H9 (cell line): ENCODE measurements around the gene ATP1A4. TPM values are rescaled to one million over a fixed set of nuclear protein-coding genes. Genes with fewer than 3 reads are reported as not detected.

Experiments used
- DNase-seq: peaks from one replicate; pipeline ENCODE4 v3.0.0-alpha.2; 2017
- H2AFZ ChIP-seq: one replicate; pipeline ENCODE4 v1.6.1; 2013; ENCODE audit warnings: mild to moderate bottlenecking, low read length, control low read depth, moderate library complexity
- H2AK5ac ChIP-seq: 2 replicates; pipeline ENCODE4 v1.6.1; 2013; ENCODE audit warnings: low read length, control low read depth, mixed read lengths; ENCODE audit not compliant: insufficient read length
- H2BK120ac ChIP-seq: one replicate; pipeline ENCODE4 v1.6.1; 2013; ENCODE audit warnings: low read depth, mild to moderate bottlenecking, low read length, control low read depth, inconsistent platforms; ENCODE audit not compliant: poor library complexity, severe bottlenecking
- H2BK12ac ChIP-seq: 2 replicates; pipeline ENCODE4 v1.6.1; 2013; ENCODE audit warnings: low read length, control low read depth, mixed read lengths, low read depth; ENCODE audit not compliant: insufficient read length
- H2BK15ac ChIP-seq: 2 replicates; pipeline ENCODE4 v1.6.1; 2013; ENCODE audit warnings: low read depth, low read length, control low read depth
- H2BK20ac ChIP-seq: one replicate; pipeline ENCODE4 v1.6.1; 2013; ENCODE audit warnings: low read depth, mild to moderate bottlenecking, low read length, control low read depth, inconsistent platforms; ENCODE audit not compliant: poor library complexity, severe bottlenecking
- H2BK5ac ChIP-seq: 2 replicates; pipeline ENCODE4 v1.6.1; 2013; ENCODE audit warnings: low read length, control low read depth, mixed read lengths; ENCODE audit not compliant: insufficient read length
- H3K14ac ChIP-seq: 2 replicates; pipeline ENCODE4 v1.6.1; 2013; ENCODE audit warnings: low read length, control low read depth; ENCODE audit not compliant: insufficient read depth
- H3K18ac ChIP-seq: 2 replicates; pipeline ENCODE4 v1.6.1; 2013; ENCODE audit warnings: low read depth, mild to moderate bottlenecking, mixed read lengths, low read length, control low read depth; ENCODE audit not compliant: insufficient read length
- H3K23ac ChIP-seq: 2 replicates; pipeline ENCODE4 v1.6.1; 2013; ENCODE audit warnings: low read length, control low read depth, mixed read lengths, low read depth; ENCODE audit not compliant: insufficient read length
- H3K23me2 ChIP-seq: 2 replicates; pipeline ENCODE4 v1.6.1; 2013; ENCODE audit warnings: low read depth, mild to moderate bottlenecking, mixed read lengths, low read length, control low read depth; ENCODE audit not compliant: insufficient read length, poor library complexity, severe bottlenecking
- H3K27ac ChIP-seq: 2 replicates; pipeline ENCODE4 v1.5.1; 2013; ENCODE audit warnings: low read length, control low read depth, mixed read lengths, low read depth; ENCODE audit not compliant: insufficient read length
- H3K27me3 ChIP-seq: 2 replicates; pipeline ENCODE4 v1.6.1; 2013; ENCODE audit warnings: low read length, control low read depth, inconsistent platforms; ENCODE audit not compliant: insufficient read depth
- H3K4ac ChIP-seq: 2 replicates; pipeline ENCODE4 v1.6.1; 2013; ENCODE audit warnings: low read depth, mild to moderate bottlenecking, control low read depth, inconsistent platforms, low read length, moderate library complexity
- H3K4me1 ChIP-seq: 2 replicates; pipeline ENCODE4 v1.6.1; 2013; ENCODE audit warnings: low read length, control low read depth, inconsistent platforms; ENCODE audit not compliant: insufficient read depth
- H3K4me2 ChIP-seq: 2 replicates; pipeline ENCODE4 v1.6.1; 2013; ENCODE audit warnings: low read length, control low read depth, mixed read lengths; ENCODE audit not compliant: insufficient read length, insufficient read depth
- H3K56ac ChIP-seq: 2 replicates; pipeline ENCODE4 v1.6.1; 2013; ENCODE audit warnings: low read depth, mild to moderate bottlenecking, mixed read lengths, low read length, control low read depth; ENCODE audit not compliant: insufficient read length
- H3K79me1 ChIP-seq: 2 replicates; pipeline ENCODE4 v1.6.1; 2013; ENCODE audit warnings: low read depth, mild to moderate bottlenecking, moderate library complexity, low read length, control low read depth, inconsistent platforms; ENCODE audit not compliant: insufficient read depth, poor library complexity, severe bottlenecking
- H3K79me2 ChIP-seq: 2 replicates; pipeline ENCODE4 v1.6.1; 2013; ENCODE audit warnings: low read length, control low read depth, inconsistent platforms; ENCODE audit not compliant: insufficient read depth
- H3K9ac ChIP-seq: 2 replicates; pipeline ENCODE4 v1.6.1; 2013; ENCODE audit warnings: low read length, control low read depth, mixed read lengths; ENCODE audit not compliant: insufficient read length; ENCODE audit errors: extremely low read depth
- H3K9me3 ChIP-seq: one replicate; pipeline ENCODE4 v1.6.1; 2013; ENCODE audit warnings: low read depth, low read length, inconsistent platforms; ENCODE audit not compliant: control insufficient read depth
- H3T11ph ChIP-seq: one replicate; pipeline ENCODE4 v1.6.1; 2013; ENCODE audit warnings: mild to moderate bottlenecking, low read length, control low read depth, inconsistent platforms
- H4K20me1 ChIP-seq: one replicate; pipeline ENCODE4 v1.6.1; 2013; ENCODE audit not compliant: control insufficient read depth, insufficient read length, insufficient read depth
- H4K5ac ChIP-seq: 2 replicates; pipeline ENCODE4 v1.6.1; 2013; ENCODE audit warnings: low read depth, mild to moderate bottlenecking, mixed read lengths, low read length, control low read depth; ENCODE audit not compliant: insufficient read length
- H4K8ac ChIP-seq: replicated peaks from 2 replicates; pipeline ENCODE4 v1.6.1; 2013; ENCODE audit warnings: low read length, control low read depth, mixed read lengths, low read depth; ENCODE audit not compliant: insufficient read length
- H4K91ac ChIP-seq: 2 replicates; pipeline ENCODE4 v1.6.1; 2013; ENCODE audit warnings: low read depth, mild to moderate bottlenecking, moderate library complexity, mixed read lengths, low read length, control low read depth; ENCODE audit not compliant: insufficient read length
- H3K27ac Mint-ChIP-seq, 3 experiments: 2 replicates in 2 of 3; 3 replicates in 1 of 3; pipeline ENCODE4 v1.8.0; 2020 to 2021; ENCODE audit warnings: mixed read lengths in 3 of 3, mild to moderate bottlenecking in 1 of 3, moderate library complexity in 1 of 3
- H3K27me3 Mint-ChIP-seq: 2 replicates; pipeline ENCODE4 v1.8.0; 2021; ENCODE audit warnings: low read depth, mild to moderate bottlenecking, moderate library complexity, mixed read lengths
- H3K36me3 Mint-ChIP-seq, 3 experiments: 2 replicates in 2 of 3; 3 replicates in 1 of 3; pipeline ENCODE4 v1.8.0; 2020 to 2021; ENCODE audit warnings: low read depth in 3 of 3, mixed read lengths in 3 of 3; ENCODE audit not compliant: insufficient read depth in 1 of 3
- H3K4me1 Mint-ChIP-seq, 2 experiments: 2 replicates each; pipeline ENCODE4 v1.8.0; 2020; ENCODE audit warnings: mixed read lengths in 2 of 2
- H3K4me3 Mint-ChIP-seq, 2 experiments: 2 replicates in 1 of 2; 3 replicates in 1 of 2; pipeline ENCODE4 v1.8.0; 2020 to 2021; ENCODE audit warnings: mild to moderate bottlenecking in 2 of 2, mixed read lengths in 2 of 2, moderate library complexity in 1 of 2
- H3K9me3 Mint-ChIP-seq, 2 experiments: 2 replicates in 1 of 2; 3 replicates in 1 of 2; pipeline ENCODE4 v1.8.0; 2020; ENCODE audit warnings: mild to moderate bottlenecking in 2 of 2, mixed read lengths in 2 of 2, moderate library complexity in 1 of 2
- CTCF ChIP-seq: fragments of 200-600 bp; sonication (generic); conservative IDR thresholded peaks from 3 replicates; pipeline ENCODE4 v1.8.0; 2021; ENCODE audit warnings: antibody characterized with exemption, mild to moderate bottlenecking
- WGBS: extraction: QIAGEN DNeasy Blood & Tissue Kit; methylation state at CpG from one replicate; pipeline ENCODE4 v1.1.7; 2013; ENCODE audit warnings: missing lambda C conversion rate, low lambda C conversion rate, mixed read lengths; ENCODE audit not compliant: insufficient read length; ENCODE audit errors: extremely low coverage; 5-methylcytosine and 5-hydroxymethylcytosine counted together
- total RNA-seq: library from RNA; stranded (reverse); gene quantifications from 2 replicates; pipeline ENCODE4 v1.2.1, GENCODE V29; 2021

Gene ATP1A4
- total RNA-seq, 1 experiment from 2014 or later, result 0.20 TPM

- Histone ChIP-seq H2AFZ (no peak overlapping the region), H3K27ac (no peak overlapping the region), H3K4me2 (no peak overlapping the region), H3K23ac (no peak overlapping the region), H2BK5ac (no peak overlapping the region), H2BK12ac (no peak overlapping the region), H3K79me1 (no peaks in the 10 kb centered on the region), H3T11ph (no peak overlapping the region), H3K18ac (no peak overlapping the region), H3K9ac (no peak overlapping the region), H3K4me1 (no peaks in the 10 kb centered on the region), H3K9me3 (no peaks in the 10 kb centered on the region), H2AK5ac (no peak overlapping the region), H3K14ac (no peak overlapping the region), H4K5ac (no peak overlapping the region), H4K20me1 (no peaks in the 10 kb centered on the region), H3K27me3 (no peaks in the 10 kb centered on the region), H3K79me2 (no peaks in the 10 kb centered on the region), H2BK20ac (no peak overlapping the region), H3K4ac (no peak overlapping the region), H4K8ac (no peak overlapping the region), H2BK120ac (no peak overlapping the region), H3K56ac (no peak overlapping the region), H3K23me2 (no peaks in the 10 kb centered on the region), H2BK15ac (no peak overlapping the region), H4K91ac (no peak overlapping the region)
- no CpG with 5 or more reads among the region's 4 CpGs for WGBS
- TF ChIP-seq CTCF, result no peak
- Mint-ChIP-seq H3K9me3 (no peaks in the 10 kb centered on the region), H3K27me3 (peaks cover 2% of the 10 kb centered on the region; the same call in 1 of the 2 replicates), H3K27ac (no peak overlapping the region), H3K4me1 (peaks cover 0 to 1% of the 10 kb centered on the region in 2 experiments; a peak in 1 of 4 replicates), H3K36me3 (no peaks in the 10 kb centered on the region), H3K4me3 (no peak overlapping the region)
- no peak for DNase-seq
These were observed 5.8 kb downstream of the ATP1A4 start for GRCh38 chr1:160157174-160157573.
